HEK293 (cell line): ENCODE data around the gene CFAP221.
A peak's percentile ranks its signal among the peaks of the same experiment; 100 is the strongest.

Source experiments
- CTCF ChIA-PET: fragments of 350-600 bp; formaldehyde crosslinking; extraction: SDS; loops from one replicate; lab custom pipeline; 2021; ENCODE audit warnings: antibody characterized with exemption; lab: Yijun Ruan, JAX
- POLR2A ChIA-PET: fragments of 300-600 bp; formaldehyde crosslinking; extraction: SDS; loops from one replicate; lab custom pipeline; 2020; ENCODE audit warnings: antibody characterized with exemption, inconsistent platforms; lab: Yijun Ruan, JAX
- H3K27ac ChIP-seq: fragments of 200-500 bp; sonication (Bioruptor generic); 2 replicates; pipeline ENCODE4 v1.5.1; 2014; ENCODE audit warnings: low read depth, low read length, control low read depth, inconsistent platforms; ENCODE audit errors: extremely low read depth
- H3K36me3 ChIP-seq, 2 experiments: fragments of 200-500 bp in 1 of 2; sonication (Bioruptor generic) in 1 of 2; 1 replicate in 1 of 2; 2 replicates in 1 of 2; pipeline ENCODE4 v1.5.1; 2014 to 2017; ENCODE audit warnings: inconsistent platforms in 2 of 2, low read length in 2 of 2; ENCODE audit not compliant: control insufficient read depth in 2 of 2, insufficient read depth in 1 of 2
- H3K4me1 ChIP-seq: fragments of 200-500 bp; sonication (Bioruptor generic); 2 replicates; pipeline ENCODE4 v1.5.1; 2014; ENCODE audit warnings: mild to moderate bottlenecking, low read length, inconsistent platforms; ENCODE audit not compliant: control insufficient read depth, insufficient read depth
- H3K4me3 ChIP-seq: 2 replicates; pipeline ENCODE4 v1.5.1; 2011; ENCODE audit warnings: low read depth, mild to moderate bottlenecking, control low read depth, low read length, moderate library complexity
- H3K9me3 ChIP-seq: fragments of 200-500 bp; sonication (Bioruptor generic); 2 replicates; pipeline ENCODE4 v1.5.1; 2014; ENCODE audit warnings: low read depth, low read length, inconsistent platforms; ENCODE audit not compliant: control insufficient read depth, insufficient read depth
- GLIS1 ChIP-seq: fragments of 450-650 bp; formaldehyde crosslinking; IDR thresholded peaks from 2 replicates; pipeline ENCODE4 v1.5.1; 2016; ENCODE audit warnings: missing biosample characterization, missing genetic modification characterization
- HOXD13 ChIP-seq: sonication (generic); formaldehyde crosslinking; IDR thresholded peaks from 2 replicates; pipeline ENCODE4 v1.8.0; 2022; ENCODE audit warnings: missing genetic modification reagents, borderline replicate concordance
- KLF7 ChIP-seq: fragments of 450-650 bp; formaldehyde crosslinking; IDR thresholded peaks from 2 replicates; pipeline ENCODE4 v1.5.1; 2016; ENCODE audit warnings: missing biosample characterization, missing genetic modification characterization, borderline replicate concordance
- ZBTB21 ChIP-seq: fragments of 450-650 bp; formaldehyde crosslinking; IDR thresholded peaks from 2 replicates; pipeline ENCODE4 v1.5.1; 2017; ENCODE audit warnings: missing biosample characterization, missing genetic modification characterization
- ZFP37 ChIP-seq: fragments of 450-650 bp; formaldehyde crosslinking; IDR thresholded peaks from 2 replicates; pipeline ENCODE4 v1.5.1; 2016; ENCODE audit warnings: missing biosample characterization, missing genetic modification characterization
- ZNF133 ChIP-seq: fragments of 450-650 bp; formaldehyde crosslinking; IDR thresholded peaks from 2 replicates; pipeline ENCODE4 v1.5.1; 2016; ENCODE audit warnings: missing biosample characterization, missing genetic modification characterization
- ZNF140 ChIP-seq: fragments of 450-650 bp; formaldehyde crosslinking; IDR thresholded peaks from 2 replicates; pipeline ENCODE4 v1.5.1; 2016; ENCODE audit warnings: missing biosample characterization, missing genetic modification characterization
- ZNF19 ChIP-seq: fragments of 450-650 bp; formaldehyde crosslinking; IDR thresholded peaks from 2 replicates; pipeline ENCODE4; 2016; ENCODE audit warnings: missing biosample characterization, missing genetic modification characterization, low read depth
- ZNF292 ChIP-seq: fragments of 450-650 bp; formaldehyde crosslinking; IDR thresholded peaks from 2 replicates; pipeline ENCODE4 v1.5.1; 2016; ENCODE audit warnings: low read depth, missing biosample characterization, missing genetic modification characterization, borderline replicate concordance
- ZNF645 ChIP-seq: fragments of 450-650 bp; formaldehyde crosslinking; IDR thresholded peaks from 2 replicates; pipeline ENCODE4; 2016; ENCODE audit warnings: missing biosample characterization, missing genetic modification characterization
- ZNF704 ChIP-seq: fragments of 450-650 bp; formaldehyde crosslinking; IDR thresholded peaks from 2 replicates; pipeline ENCODE4 v1.5.1; 2016; ENCODE audit warnings: missing biosample characterization, missing genetic modification characterization
- ZXDB ChIP-seq: fragments of 450-650 bp; formaldehyde crosslinking; IDR thresholded peaks from 2 replicates; pipeline ENCODE4 v1.5.1; 2016; ENCODE audit warnings: missing biosample characterization, missing genetic modification characterization
- TF ChIP-seq, protein P1 (sequence below): fragments of 450-650 bp; formaldehyde crosslinking; IDR thresholded peaks from 2 replicates; pipeline ENCODE4 v1.5.1; 2016; ENCODE audit warnings: missing biosample characterization, missing genetic modification characterization
- TF ChIP-seq, protein P2 (sequence below): fragments of 450-650 bp; formaldehyde crosslinking; IDR thresholded peaks from 2 replicates; pipeline ENCODE4 v1.5.1; 2016; ENCODE audit warnings: missing biosample characterization, missing genetic modification characterization
- TF ChIP-seq, protein P3 (sequence below): fragments of 450-650 bp; formaldehyde crosslinking; IDR thresholded peaks from 2 replicates; pipeline ENCODE4 v1.5.1; 2016; ENCODE audit warnings: missing biosample characterization, missing genetic modification characterization
- TF ChIP-seq, protein P4 (sequence below): fragments of 450-650 bp; IDR thresholded peaks from 2 replicates; pipeline ENCODE4 v1.5.1; 2018; ENCODE audit warnings: missing biosample characterization, mild to moderate bottlenecking, missing genetic modification characterization
- TF ChIP-seq, protein P5 (sequence below): fragments of 450-650 bp; formaldehyde crosslinking; IDR thresholded peaks from 2 replicates; pipeline ENCODE4 v1.5.1; 2016; ENCODE audit warnings: missing biosample characterization, missing genetic modification characterization

The CFAP221 gene

DNA sequence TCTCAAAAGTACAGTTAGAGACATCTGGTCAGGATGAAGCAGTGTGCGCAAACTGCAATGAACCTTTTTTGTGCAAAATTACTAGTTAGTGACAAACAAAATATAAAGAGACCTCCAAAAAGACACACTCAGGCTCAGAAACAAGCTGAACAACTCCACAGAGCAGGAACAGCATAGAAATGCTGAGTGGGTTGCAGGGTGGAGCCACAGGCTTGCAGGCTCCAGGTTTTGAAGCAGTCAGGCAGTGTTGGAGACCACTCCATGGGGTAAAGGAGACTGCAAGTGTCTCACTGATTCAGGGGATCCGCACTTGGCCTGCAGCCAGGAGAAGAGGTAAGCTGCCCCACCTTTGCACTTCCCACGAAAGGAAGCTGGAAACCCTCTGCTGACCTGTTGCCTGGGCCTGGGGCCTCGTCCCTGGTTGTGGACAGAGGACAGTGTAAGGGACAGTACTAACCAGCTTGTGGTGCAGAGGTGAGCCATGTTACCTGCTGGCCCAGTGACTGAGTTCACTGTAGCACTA is 36.4 kb downstream of the CFAP221 start (continued):
- no peak for TF ChIP-seq ZNF133 (tag by site-specific recombination)
- TF ChIP-seq, protein P1, sequence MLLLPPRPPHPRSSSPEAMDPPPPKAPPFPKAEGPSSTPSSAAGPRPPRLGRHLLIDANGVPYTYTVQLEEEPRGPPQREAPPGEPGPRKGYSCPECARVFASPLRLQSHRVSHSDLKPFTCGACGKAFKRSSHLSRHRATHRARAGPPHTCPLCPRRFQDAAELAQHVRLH (tag by site-specific recombination) = no peak
- TF ChIP-seq KLF7 (tag by site-specific recombination) = no peak
- TF ChIP-seq ZNF140 (tag by site-specific recombination) = no peak
- no peak for TF ChIP-seq ZNF19 (tag by site-specific recombination)
- no peak for TF ChIP-seq ZNF292

DNA sequence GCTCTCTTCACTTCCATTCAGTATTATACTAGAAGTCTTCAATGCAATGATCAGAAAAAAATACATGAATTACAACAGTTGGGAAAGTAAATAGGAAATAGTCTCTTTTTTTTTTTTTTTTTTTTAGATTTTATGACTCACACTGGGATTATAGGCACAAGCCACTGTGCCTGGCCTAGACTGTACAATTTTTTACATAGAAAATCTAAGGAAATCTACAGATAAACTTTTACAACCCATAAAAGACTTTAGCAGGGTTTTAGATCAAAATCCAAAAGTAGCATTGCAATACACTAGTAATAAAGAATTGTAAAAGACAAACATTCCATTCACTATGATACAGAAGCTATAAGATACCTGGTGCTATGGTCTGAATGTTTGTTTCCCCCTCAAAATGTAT is 39.0 kb downstream of the CFAP221 start:
- POLR2A ChIA-PET = no interaction called here
- Histone ChIP-seq H3K9me3 (no peaks in the 10 kb centered on the region), H3K4me3 (no peak overlapping the region), H3K27ac (no peak overlapping the region), H3K36me3 (no peaks in the 10 kb centered on the region), H3K4me1 (no peaks in the 10 kb centered on the region)
- CTCF ChIA-PET = no interaction called here
- TF ChIP-seq ZXDB (tag by site-specific recombination) (no peak), HOXD13 (CRISPR knock-in tag) (no peak)
- TF ChIP-seq, protein P2, sequence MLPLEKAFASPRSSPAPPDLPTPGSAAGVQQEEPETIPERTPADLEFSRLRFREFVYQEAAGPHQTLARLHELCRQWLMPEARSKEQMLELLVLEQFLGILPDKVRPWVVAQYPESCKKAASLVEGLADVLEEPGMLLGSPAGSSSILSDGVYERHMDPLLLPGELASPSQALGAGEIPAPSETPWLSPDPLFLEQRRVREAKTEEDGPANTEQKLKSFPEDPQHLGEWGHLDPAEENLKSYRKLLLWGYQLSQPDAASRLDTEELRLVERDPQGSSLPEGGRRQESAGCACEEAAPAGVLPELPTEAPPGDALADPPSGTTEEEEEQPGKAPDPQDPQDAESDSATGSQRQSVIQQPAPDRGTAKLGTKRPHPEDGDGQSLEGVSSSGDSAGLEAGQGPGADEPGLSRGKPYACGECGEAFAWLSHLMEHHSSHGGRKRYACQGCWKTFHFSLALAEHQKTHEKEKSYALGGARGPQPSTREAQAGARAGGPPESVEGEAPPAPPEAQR (tag by site-specific recombination) = no peak

GRCh38 chr2:119584469-119584868 is 40.2 kb downstream of the CFAP221 start:
- Histone ChIP-seq H3K27ac (no peak overlapping the region), H3K36me3 (no peaks in the 10 kb centered on the region), H3K4me3 (no peak overlapping the region), H3K4me1 (no peaks in the 10 kb centered on the region), H3K9me3 (no peaks in the 10 kb centered on the region)
- CTCF ChIA-PET = interaction anchor here (0.6 kb wide), 1 partner anchor 1582 kb away, joined by 3 read pairs; no protein-coding TSS in a partner anchor
- TF ChIP-seq ZBTB21 (tag by site-specific recombination) (no peak), ZNF704 (tag by site-specific recombination) (no peak)
- POLR2A ChIA-PET = no interaction called here

DNA sequence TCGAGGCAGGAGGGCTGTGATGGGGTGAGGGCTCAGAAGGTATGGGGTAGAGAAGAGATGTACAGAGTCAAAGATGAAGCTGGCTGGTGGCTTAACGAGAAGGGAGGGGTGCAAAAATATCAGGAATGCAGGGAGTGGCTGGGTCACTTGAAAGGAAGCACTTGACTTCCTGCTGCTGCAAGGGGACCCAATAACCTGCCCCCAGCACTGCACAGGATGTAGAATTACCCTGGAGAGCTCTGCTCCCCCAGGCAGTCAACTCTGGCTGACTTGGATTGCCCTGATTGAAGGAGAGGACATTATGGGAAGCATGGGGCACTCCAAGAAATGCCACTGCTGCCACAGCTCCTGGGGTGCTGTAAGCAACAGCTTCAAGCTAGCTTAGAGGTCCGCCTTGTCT is 41.8 kb downstream of the CFAP221 start:
- Histone ChIP-seq H3K4me3 (no peak overlapping the region), H3K27ac (no peak overlapping the region), H3K9me3 (no peaks in the 10 kb centered on the region), H3K36me3 (no peaks in the 10 kb centered on the region), H3K4me1 (no peaks in the 10 kb centered on the region)
- ChIA-PET CTCF (interaction anchor here (1.3 kb wide), 1 partner anchor 69 kb away, joined by 3 read pairs; no protein-coding TSS in a partner anchor), POLR2A (no interaction called here)
- TF ChIP-seq, protein P3, sequence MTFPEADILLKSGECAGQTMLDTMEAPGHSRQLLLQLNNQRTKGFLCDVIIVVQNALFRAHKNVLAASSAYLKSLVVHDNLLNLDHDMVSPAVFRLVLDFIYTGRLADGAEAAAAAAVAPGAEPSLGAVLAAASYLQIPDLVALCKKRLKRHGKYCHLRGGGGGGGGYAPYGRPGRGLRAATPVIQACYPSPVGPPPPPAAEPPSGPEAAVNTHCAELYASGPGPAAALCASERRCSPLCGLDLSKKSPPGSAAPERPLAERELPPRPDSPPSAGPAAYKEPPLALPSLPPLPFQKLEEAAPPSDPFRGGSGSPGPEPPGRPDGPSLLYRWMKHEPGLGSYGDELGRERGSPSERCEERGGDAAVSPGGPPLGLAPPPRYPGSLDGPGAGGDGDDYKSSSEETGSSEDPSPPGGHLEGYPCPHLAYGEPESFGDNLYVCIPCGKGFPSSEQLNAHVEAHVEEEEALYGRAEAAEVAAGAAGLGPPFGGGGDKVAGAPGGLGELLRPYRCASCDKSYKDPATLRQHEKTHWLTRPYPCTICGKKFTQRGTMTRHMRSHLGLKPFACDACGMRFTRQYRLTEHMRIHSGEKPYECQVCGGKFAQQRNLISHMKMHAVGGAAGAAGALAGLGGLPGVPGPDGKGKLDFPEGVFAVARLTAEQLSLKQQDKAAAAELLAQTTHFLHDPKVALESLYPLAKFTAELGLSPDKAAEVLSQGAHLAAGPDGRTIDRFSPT (tag by site-specific recombination) = no peak
- TF ChIP-seq ZNF645 (tag by site-specific recombination) (no peak), GLIS1 (peak; percentile 20; the same call in 1 of the 2 replicates), ZFP37 (tag by site-specific recombination) (no peak)
- TF ChIP-seq, protein P4, sequence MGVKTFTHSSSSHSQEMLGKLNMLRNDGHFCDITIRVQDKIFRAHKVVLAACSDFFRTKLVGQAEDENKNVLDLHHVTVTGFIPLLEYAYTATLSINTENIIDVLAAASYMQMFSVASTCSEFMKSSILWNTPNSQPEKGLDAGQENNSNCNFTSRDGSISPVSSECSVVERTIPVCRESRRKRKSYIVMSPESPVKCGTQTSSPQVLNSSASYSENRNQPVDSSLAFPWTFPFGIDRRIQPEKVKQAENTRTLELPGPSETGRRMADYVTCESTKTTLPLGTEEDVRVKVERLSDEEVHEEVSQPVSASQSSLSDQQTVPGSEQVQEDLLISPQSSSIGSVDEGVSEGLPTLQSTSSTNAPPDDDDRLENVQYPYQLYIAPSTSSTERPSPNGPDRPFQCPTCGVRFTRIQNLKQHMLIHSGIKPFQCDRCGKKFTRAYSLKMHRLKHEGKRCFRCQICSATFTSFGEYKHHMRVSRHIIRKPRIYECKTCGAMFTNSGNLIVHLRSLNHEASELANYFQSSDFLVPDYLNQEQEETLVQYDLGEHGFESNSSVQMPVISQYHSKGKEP (tag by site-specific recombination) = no peak
- TF ChIP-seq, protein P5, sequence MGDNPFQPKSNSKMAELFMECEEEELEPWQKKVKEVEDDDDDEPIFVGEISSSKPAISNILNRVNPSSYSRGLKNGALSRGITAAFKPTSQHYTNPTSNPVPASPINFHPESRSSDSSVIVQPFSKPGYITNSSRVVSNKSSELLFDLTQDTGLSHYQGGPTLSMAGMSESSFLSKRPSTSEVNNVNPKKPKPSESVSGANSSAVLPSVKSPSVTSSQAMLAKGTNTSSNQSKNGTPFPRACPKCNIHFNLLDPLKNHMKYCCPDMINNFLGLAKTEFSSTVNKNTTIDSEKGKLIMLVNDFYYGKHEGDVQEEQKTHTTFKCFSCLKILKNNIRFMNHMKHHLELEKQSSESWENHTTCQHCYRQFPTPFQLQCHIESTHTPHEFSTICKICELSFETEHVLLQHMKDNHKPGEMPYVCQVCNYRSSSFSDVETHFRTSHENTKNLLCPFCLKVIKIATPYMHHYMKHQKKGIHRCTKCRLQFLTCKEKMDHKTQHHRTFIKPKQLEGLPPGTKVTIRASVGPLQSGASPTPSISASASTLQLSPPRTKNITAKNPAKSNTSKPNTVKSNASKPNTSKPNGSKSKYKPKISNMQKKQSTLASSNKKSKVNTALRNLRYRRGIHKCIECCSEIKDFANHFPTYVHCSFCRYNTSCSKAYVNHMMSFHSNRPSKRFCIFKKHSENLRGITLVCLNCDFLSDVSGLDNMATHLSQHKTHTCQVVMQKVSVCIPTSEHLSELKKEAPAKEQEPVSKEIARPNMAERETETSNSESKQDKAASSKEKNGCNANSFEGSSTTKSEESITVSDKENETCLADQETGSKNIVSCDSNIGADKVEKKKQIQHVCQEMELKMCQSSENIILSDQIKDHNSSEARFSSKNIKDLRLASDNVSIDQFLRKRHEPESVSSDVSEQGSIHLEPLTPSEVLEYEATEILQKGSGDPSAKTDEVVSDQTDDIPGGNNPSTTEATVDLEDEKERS (tag by site-specific recombination) = no peak
